Astrocyte of the spinal cord (primary cell): ENCODE results near the gene SLC12A2.

Source experiments
- DNase-seq: peaks from one replicate; pipeline ENCODE4 v3.0.0; 2011; ENCODE audit warnings: low read depth, low spot score
- H3K4me3 ChIP-seq: 2 replicates; pipeline ENCODE4 v1.5.1; 2011; ENCODE audit warnings: low read depth, mild to moderate bottlenecking, low read length, moderate library complexity
- CTCF ChIP-seq: IDR thresholded peaks from 2 replicates; pipeline ENCODE4 v1.5.1; 2012; ENCODE audit warnings: low read depth, mild to moderate bottlenecking, low read length, inconsistent platforms
- in situ Hi-C: cut with HindIII; loops from 2 replicates; pipeline ENCODE4 v1.10.0; 2017; ENCODE audit warnings: low sequenced_read_pairs

SLC12A2 gene

GRCh38 chr5:128081111-128081851 lies 2.3 kb upstream of the SLC12A2 start:
- in situ Hi-C loops, result no loop called here
- peak; percentile 26 for TF ChIP-seq CTCF
- no peak for DNase-seq
- H3K4me3 ChIP-seq, result no peak overlapping the region

- DNase-seq, result no peak
- in situ Hi-C loops, result no loop called here
- no peak for TF ChIP-seq CTCF
- peak overlapping the region; percentile 72 for H3K4me3 ChIP-seq
Observed at GRCh38 chr5:128082551-128083032, 974 bp upstream of the SLC12A2 start.

- TF ChIP-seq CTCF, result peak; percentile 41
- H3K4me3 ChIP-seq, result peak overlapping the region; percentile 72
- in situ Hi-C loops, result no loop called here
- peak; percentile 65 for DNase-seq
Observed at GRCh38 chr5:128083811-128084227, 253 bp downstream of the SLC12A2 start.

GRCh38 chr5:128084228-128085167 lies 932 bp downstream of the SLC12A2 start:
- no peak for TF ChIP-seq CTCF

GRCh38 chr5:128085413-128085812 lies 1.8 kb downstream of the SLC12A2 start:
- TF ChIP-seq CTCF, result no peak
- no peak for DNase-seq
- peak overlapping the region; percentile 72 for H3K4me3 ChIP-seq
- in situ Hi-C loops, result no loop called here

More at GRCh38 chr5:128084228-128085167, 932 bp downstream of the SLC12A2 start:
- in situ Hi-C loops, result no loop called here
- DNase-seq, result no peak
- H3K4me3 ChIP-seq, result peak overlapping the region; percentile 72

- in situ Hi-C loops, result no loop called here
- TF ChIP-seq CTCF, result no peak
- DNase-seq, result no peak
- no peak overlapping the region for H3K4me3 ChIP-seq
Observed at GRCh38 chr5:128091579-128091978, 8.0 kb downstream of the SLC12A2 start.
